GM21529 (cell line): ENCODE results near the gene PKDREJ.
"Not testable (repeated sequence)": the region's sequence is repeated elsewhere in the genome, so short reads cannot be mapped to it uniquely, and the experiment has no call there.

Experiments used
- ATAC-seq: cut with Tn5 transposase; IDR thresholded peaks from one replicate; pipeline ENCODE4 v1.9.1; 2021; ENCODE audit not compliant: unreplicated experiment

Gene PKDREJ, protein sequence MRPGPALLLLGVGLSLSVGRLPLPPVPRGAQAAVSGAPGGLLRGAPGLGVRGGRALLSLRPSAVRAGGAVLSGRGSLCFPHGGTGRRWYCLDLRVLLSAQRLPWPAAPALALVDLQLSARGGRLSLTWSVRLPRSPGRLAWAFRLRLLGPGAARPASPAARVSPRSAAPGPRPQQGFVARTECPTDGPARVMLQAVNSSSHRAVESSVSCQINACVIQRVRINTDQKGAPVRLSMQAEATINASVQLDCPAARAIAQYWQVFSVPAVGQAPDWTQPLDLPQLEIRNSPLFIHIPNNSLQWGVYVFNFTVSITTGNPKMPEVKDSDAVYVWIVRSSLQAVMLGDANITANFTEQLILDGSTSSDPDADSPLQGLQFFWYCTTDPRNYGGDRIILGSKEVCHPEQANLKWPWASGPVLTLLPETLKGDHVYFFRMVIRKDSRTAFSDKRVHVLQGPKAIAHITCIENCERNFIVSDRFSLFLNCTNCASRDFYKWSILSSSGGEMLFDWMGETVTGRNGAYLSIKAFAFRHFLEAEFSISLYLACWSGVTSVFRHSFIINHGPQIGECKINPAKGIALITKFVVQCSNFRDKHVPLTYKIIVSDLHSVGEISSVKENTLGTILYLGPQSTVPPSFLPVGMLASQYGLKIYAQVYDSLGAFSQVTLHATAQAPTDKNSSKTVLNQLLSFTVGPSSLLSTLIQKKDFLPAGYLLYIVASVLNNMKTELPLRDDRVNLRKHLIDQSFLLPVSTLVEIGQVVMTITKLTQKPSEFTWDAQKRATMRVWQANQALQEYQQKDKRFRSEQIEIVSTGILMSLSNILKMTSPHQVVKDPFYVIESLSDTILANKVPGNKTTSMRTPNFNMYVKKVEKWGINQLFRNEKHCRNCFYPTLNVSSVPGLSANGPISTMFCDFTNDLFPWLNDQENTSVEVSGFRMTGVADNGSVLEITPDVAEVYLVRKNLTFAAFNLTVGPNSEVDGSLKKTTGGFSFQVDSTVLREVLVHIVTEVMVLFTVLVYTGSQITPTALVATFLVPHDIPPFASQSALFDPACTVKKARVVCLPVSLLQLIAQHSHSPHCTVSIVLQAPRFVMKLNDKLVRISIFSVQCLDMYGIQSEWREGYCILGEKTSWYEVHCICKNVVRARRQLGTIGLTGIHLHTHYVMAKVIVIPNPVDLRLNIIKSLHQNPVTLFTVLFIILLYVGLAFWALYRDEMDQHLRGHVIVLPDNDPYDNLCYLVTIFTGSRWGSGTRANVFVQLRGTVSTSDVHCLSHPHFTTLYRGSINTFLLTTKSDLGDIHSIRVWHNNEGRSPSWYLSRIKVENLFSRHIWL (N-terminal part only)

DNA sequence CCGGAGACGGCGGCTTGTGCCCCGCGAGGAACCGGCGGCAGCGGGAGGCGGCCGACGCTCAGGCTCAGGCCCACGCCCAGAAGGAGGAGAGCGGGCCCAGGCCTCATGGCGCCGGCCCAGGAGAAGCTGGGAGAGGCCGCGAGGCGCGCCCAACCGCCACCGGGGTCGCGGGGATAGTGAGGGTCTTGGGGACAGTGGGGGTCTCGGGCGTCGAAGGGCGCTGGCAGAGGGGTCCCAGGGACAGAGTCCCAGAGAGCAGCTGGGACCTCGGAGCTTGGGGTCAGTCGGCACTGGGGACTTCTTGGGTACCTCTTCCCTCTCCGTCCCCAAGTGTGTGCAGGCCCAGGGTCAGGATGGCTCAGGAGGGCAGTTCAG, at the start of gene PKDREJ:
TSS of gene PKDREJ (minus strand) at position 128 of the 375 bp plus-strand sequence. CDS start at position 107, 21 bp downstream.
- ATAC-seq: no peak

DNA sequence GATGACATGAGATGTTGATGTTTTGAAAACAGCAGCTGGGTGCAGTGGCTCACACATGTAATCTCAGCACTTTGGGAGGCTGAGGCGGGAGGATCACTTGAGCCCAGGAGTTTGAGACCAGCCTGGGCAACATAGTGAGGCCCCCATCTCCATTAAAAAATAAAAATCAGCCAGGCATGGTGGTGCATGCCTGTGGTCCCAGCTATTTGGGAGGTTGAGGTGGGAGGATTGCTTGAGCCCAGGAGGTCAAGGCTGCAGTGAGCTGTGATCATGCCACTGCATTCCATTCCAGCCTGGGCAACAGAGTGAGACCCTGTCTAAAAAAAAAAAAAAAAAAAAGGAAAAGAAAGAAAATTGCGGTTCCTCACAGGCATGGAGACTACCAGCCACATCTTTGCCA, 49.7 kb upstream of the PKDREJ start:
- not testable (repeated sequence) for ATAC-seq

DNA sequence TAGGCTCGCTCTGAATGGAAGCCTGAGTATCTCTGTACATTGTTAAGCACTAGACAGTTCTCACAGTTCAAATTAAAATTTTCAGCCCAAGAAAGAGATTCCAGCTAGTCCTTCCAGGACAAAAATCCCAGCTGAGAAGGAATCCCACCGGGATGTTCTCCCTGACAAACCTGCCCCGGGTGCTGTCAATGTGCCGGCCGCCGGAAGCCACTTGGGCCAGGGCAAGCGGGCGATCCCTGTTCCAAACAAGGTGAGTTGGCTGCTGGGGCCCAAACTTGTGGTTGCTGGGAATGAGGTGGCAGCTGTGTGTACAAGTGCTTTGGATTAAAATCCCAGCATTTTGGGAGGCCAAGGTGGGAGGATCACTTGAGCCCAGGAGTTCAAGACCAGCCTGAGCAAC, 48.9 kb upstream of the PKDREJ start:
- no peak for ATAC-seq

DNA sequence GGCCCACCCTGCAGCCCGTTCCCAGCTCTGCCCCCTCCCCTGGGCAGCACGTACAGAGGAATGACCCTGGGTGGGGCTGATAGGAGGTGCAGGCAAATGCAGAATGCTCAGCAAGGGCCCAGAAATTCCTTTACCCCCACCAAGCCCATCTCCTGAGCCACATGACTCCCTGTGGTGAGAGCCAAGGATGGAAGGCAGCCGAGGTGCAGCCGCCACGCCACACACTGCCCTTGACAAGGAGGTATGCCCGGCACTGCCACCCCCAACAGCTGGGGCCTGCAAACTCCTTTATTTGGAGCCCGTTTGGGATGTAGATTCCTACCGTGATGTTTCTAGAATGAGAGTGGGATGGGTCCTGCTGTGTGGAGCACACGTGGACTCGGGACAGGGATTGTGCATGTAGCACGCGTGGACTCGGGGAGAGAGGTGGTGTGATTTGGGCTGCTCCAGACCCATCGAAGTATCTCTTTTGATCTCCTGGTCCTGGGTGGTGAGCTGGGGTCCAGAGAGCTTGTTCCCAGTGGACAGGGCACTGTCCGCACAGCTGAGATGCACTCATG, 46.5 kb upstream of the PKDREJ start:
- ATAC-seq: no peak

DNA sequence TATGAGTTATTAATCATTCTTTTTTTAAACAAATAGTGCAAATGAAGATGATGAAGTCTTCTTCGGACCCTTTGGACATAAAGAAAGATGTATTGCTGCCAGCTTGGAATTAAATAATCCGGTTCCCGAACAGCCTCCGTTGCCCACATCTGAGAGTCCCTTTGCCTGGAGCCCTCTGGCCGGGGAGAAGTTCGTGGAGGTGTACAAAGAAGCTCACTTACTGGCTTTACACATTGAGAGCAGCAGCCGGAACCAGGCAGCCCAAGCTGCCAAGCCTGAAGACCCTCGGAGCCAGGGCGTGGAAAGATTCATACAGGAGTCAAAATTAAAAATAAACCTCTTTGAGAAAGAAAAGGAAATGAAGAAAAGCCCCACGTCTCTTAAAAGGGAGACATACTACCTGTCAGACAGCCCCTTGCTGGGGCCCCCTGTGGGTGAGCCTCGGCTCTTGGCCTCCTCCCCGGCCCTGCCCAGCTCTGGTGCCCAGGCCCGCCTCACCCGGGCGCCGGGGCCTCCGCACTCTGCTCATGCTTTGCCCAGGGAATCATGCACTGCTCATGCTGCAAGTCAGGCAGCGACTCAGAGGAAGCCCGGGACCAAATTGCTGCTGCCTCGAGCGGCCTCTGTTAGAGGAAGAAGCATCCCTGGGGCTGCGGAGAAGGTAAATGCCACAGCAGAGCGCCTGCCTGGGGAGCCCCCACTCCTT, 45.3 kb upstream of the PKDREJ start:
- ATAC-seq: no peak

DNA sequence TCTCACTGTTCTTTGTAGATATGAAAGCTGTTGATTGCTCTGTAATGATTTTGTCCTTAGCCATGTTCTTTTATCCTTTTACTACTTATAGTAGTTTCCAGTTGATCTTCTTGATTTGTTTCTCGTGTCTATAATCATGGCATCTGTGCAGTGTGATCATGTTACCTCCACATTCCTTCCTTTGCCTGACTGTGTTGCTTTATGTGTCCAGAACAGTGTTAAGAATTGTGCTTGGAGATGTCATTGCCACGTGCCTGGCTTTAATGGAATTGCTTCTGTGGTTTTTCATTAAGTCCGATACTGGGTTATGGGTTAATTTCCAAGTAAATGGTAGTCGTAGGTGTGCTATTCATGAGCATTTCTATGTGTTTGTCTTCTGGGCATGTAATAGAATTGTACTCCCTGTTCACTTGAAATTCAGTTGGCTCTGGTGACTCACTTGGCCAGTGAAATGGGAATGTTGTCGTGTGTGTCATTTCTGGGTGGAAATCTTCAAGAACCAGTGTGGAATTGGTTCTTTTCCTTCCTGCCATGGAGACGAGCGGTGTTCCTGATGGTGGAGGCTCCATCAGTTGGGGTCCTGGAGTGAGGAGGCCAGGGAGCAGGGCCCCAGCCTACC, 40.3 kb upstream of the PKDREJ start:
- no peak for ATAC-seq

DNA sequence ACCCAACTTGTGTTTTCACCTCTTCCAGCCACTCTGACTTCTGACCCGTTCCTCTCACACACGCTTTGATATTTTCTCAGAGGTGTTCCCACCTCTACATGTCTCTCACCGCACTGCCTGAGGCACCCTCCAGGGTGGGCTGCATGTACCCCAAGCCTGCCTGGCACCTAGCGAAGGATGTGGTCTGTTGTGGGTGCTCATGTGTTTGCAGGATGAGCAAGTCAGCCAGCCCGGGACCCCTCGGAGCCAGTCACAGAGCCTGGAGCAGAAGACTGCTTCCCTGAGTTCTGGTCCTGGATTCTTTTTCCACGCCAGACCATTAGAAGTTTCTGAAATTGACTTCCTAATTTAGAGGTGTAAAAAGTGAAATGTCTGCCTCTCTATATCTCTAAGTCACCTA, 37.3 kb upstream of the PKDREJ start:
- no peak for ATAC-seq

DNA sequence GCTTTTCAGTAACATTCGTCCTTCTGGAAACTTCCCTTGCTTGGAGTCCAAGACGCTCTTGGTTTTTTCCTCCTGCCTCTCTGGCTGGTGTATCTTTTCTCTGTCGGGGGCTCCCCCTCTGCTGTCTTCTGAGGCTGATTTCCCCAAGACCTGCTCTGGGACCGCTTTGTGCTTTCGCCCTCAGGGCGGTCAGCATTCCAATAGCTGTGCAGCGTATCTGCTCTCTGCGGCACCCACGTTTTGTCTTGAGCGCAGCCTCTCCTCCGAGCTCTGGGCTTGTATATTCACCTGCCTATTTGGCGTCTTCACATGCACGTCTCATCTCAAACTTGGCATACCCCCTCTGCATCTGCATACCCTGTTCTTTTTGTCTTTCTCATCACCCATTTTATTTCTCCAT, 36.0 kb upstream of the PKDREJ start:
- ATAC-seq: no peak

DNA sequence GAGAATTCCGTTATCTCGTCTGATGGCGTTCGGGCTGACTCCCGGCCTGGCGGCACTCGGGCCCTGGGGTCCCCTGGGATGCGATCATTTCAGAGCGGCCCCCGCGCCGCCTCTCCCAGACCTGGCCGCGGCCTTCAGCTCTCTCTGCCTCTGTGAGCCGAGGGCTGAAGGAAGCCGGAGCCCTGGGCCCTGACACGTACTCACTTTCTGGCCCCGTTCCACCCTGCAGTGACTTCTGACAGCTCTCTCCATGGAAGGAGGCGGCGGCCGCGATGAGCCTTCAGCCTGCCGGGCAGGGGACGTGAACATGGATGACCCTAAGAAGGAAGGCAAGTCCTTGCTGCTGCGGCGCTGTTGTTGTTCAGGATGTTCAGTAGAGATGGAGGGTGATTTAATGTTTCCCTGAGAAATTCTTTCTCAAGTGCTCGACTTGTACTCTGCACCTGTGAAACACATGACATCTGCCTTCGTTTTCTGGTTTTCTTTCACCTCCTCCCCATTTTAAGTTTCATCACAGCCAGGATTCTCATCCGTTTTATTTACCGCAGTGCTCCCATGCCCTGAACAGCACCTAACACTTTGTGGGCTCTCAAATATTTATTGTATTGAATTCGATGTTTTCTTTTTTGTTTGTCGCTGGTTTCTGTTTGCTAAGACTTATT, 34.1 kb upstream of the PKDREJ start:
- peak; percentile 15 for ATAC-seq

DNA sequence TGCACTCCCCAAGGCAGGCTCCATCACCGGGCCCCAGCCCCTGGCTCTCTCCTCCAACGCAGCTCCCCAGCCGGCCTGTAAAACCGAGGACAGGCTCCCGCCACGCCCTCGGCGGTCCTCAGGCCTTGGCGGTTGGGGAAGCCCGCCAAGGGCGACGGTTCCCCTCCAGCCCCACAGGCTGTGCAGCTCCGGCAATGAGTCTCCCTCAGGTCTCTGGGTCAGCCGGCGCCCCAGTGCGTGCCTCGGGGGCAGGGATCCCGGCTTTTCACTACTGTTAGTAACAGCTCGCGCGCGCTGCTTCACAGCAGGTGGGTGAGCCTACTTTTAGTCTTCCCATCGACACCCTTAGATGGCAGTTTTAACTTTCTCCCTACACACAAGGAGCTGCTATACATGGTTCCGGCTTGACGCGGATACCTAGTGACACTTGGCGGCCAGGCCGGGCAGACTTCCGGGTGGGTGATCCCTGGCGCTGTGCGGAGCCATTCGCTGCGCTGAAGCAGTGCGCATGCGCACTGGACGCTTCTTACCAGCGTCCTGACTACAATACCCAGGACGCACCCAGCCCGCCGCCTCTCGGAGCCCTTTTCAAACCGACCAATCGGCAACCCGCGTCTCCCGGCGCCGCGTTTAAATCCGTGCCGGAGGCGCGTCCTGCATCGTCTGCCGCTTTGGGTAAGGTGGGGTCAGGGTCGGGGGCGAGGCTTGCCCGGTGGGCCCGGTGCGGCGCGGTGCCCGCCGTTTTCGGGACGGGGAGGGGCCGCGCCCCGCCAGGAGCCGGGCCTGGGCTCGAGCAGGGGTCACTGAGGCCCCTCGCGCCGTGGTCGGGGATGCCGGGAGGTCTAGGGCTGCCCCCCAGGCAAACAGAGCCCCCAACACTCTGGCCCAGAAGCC, 33.4 kb upstream of the PKDREJ start, which contains the start of gene GTSE1:
TSS of gene GTSE1 (plus strand) at position 614 of the 894 bp plus-strand sequence. CDS start 531 bp downstream, outside the sequence.
- ATAC-seq: peak; percentile 86

DNA sequence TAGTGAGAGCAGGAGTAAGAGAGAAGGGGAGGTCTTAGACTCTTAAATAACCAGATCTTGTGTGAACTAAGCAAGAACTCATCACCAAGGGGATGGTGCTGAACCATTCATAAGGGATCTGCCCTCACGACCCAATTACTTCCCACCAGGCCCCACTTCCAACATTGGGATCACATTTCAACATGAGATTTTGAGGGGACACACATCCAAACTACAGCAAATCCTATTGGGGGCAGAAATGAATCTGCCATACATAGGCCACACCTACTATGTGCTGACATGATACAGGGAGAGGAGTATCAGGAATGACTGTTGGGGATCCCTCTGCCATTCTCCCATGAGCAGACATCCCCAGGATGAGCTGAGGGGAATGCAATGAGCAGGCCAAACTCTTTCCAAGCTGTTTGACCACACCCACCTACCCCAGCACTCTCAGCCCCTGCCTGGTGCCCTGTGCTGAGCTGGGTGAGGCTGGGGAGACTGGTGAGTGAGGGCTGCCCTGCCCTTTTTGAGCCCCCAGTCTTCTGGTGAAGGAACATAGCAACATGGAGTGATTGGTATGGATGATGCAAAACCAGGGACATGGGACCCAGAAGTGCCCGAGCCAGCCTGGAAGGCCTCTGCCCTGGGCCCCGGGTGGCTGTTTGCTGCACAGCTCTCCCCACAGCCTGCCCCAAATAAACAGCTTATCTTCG, 32.3 kb upstream of the PKDREJ start:
- ATAC-seq: no peak

DNA sequence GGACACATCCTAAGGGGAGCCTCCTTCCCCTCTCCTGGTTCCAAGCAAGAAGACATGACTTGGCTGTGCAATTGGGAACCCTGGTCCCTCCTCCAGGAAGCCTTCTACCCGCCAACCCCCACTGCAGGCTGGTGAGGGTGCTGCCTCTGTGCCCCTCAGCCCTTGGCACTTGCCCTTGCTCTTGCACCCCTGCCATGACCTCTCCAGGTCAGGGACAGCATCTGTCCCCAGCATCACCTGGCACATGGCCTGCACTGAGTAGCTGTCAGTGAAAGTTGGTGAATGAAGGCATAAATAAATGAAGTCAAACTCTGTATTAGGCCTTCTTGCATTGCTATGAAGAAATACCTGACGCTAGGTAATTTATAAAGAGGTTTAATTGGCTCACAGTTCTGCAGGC, 31.6 kb upstream of the PKDREJ start:
- no peak for ATAC-seq

DNA sequence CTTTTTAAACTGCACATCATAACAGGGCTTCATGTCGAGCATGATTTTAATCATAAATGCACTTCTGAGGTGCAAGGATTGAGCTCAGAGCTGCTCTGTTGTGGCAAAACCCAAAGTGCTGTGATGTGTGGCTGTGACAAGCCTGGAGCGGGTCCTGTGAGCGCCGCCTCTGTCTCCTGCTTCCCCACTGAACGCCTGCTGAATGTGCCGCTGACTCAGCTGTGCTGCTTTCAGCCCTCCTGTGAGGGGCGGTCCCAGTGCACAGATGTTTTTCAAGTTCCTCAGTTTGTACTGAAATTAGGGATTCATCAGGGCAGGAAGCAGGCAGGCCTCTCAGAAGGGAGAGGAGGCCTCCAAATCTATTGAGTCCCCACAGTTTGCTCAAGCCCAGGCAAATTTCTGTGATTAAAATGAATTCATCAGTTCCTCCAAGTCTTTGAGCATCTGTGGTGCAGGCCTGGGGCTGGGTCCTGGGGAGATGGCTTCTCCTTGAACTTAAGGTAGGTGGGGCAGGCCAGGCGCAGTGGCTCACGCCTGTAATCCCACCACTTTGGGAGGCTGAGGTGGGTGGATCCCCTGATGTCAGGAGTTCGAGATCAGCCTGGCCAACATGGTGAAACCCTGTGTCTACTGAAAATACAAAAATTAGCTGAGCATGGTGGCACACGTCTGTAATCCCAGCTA, 30.6 kb upstream of the PKDREJ start:
- no peak for ATAC-seq

DNA sequence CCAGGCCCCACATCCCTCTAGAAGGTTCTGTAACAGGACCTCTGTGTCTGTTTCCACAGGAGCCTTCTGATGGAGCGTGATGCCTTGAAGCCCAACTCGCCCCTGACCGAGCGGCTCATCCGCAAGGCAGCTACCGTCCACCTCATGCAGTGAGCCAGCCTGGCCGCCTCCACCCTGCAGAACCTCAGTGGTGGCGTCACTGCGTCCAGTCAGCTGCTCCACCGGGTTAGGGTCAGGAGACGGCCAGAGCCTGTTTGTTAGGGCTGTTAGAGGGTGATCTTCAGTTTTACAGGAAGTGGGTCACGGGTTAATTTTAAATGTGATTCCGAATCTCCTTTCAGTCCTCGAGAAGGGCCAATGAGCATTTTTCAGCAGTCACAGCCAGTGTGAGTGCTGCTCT, 29.6 kb upstream of the PKDREJ start:
- no peak for ATAC-seq

DNA sequence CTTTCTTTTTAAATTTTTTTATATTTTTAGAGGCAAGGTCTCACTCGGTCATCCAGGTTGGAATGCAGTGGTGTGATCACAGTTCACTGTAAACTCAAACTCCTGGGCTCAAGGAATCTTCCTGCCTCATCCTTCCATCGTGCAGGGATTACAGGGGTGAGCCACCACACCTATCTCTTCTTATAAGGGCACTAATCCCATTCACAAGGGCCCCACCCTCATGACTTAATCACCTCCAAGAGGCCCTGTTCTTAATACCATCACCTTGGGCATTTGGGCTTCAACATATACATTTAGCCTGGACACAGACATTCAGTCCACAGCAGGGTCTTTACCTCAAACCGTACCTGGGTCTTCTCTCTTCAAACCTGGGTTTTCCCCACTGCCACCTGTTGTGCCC, 29.0 kb upstream of the PKDREJ start:
- ATAC-seq: no peak

DNA sequence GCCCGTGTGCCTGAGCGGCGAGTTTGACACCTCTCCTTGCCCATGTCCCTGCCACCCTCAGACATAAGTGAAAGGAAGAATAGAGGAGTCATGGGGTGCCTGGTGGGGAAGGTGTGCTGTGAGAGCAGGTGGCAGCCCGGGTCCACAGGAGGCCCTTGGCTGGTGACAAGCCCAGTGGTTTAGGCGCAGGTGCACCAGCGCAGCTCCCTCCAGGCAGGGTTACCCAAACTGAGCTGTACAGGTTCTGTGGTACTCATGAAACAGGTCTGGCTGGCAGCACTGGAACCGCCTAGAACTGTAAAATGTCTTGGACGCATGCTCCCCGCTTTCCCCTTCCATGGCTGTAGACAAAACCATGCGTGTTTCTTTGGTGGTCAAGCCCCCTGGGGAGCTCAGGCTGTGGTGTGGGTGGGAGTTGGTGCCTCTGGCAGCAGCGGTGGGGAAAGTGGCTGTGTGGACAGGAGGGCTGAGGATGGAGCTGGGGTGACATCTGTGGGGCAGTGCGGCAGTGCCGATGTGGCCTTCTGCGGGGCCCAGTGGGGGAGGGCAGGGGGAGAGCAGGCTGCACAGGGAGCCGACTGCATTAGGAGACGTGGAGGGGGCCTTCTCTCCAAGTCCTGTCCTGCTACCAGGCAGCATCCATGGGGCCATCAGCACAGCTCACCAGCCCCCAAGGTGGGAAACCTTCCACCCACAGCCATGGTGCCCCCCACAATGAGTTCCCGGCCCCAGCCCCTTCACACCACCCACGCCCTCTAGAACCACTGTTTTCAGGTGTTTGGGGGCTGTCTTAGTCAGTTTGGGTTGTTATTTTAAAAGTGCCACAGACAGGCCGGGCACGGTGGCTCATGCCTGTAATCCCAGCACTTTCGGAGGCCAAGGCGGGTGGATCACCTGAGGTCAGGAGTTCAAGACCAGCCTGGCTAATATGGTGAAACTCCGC, 28.0 kb upstream of the PKDREJ start:
- ATAC-seq: no peak
